Measurements from ENCODE around the gene ANKUB1. TPM values are rescaled to one million over a fixed set of nuclear protein-coding genes. Genes with fewer than 3 reads are reported as not detected.

Gene ANKUB1
- total and polyA plus RNA-seq, 10 of the 15 experiments (the other 5 are each of a cell fraction or from before 2014, with no cell fraction given): 0.08 TPM; not detected in 9

DNA sequence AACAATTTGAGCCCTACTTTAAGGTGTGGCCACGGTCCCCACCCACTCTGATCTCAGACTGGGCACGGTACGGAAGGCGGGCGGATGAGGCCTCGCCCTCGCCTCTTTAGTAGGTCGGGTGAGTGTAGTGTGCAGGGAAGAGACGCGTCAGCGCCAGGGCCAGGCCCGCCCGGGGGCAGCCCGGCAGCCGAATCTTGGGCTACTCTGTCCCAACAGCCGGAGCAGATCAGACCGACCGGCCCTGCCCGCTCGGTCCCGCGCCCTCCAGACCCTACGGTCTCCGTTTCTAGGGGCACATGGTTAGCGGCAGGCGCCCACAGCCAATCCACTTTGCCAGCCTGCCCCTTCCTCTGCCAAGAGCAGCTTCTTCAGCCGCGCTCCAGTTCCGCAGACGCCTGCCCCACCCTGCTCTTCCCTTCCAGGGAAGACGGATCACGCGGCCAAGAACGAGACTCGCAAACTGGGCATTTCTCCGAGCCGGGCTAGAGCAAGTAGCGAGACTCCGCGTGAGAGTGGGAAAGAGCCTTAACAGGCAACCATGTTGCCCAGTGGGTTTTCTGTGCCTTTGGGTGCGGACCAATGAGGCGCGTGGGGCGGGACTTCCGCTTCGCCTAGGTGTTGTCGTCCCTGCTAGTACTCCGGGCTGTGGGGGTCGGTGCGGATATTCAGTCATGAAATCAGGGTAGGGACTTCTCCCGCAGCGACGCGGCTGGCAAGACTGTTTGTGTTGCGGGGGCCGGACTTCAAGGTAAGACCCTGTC lies 20.4 kb upstream of the ANKUB1 start, which contains the start of gene RNF13:
RNF13 (plus strand) TSS at position 610 of the 761 bp plus-strand sequence. CDS start 32,812 bp downstream, outside the sequence.
- peak; percentile 88 for FAIRE-seq
- H3K4me3 ChIP-seq: peak within 1 kb of the TSS; percentile 80
- SMC1A ChIA-PET (ENCODE audit: uncharacterized antibody, unreplicated experiment): interaction anchor here (0.6 to 2.1 kb wide), 3 partner anchors 37 to 67 kb away, joined by 3 to 6 read pairs (median 4); no protein-coding TSS in a partner anchor
- TF ChIP-seq MXI1 (IDR thresholded peaks at IDR 0.05; ENCODE audit: low read depth, low read length) (peak; percentile 73), NR2F1 (conservative IDR thresholded peaks at IDR 0.05) (no peak; the same call in 1 of the 2 replicates), ZNF217 (IDR thresholded peaks at IDR 0.05) (no peak), CHD2 (IDR thresholded peaks at IDR 0.05; ENCODE audit: borderline replicate concordance, low read depth, low read length) (peak; percentile 96), ZNF207 (IDR thresholded peaks at IDR 0.05; ENCODE audit: borderline replicate concordance) (peak; percentile 49; the same call in 1 of the 2 replicates), PRDM15 (CRISPR knock-in tag; IDR thresholded peaks at IDR 0.05) (no peak), TAF1 (IDR thresholded peaks at IDR 0.05; ENCODE audit: borderline replicate concordance, low read depth, low read length) (peak; percentile 73; the same call in 1 of the 2 replicates), POLR2AphosphoS5 (IDR thresholded peaks at IDR 0.05; ENCODE audit: low read length) (peak; percentile 66), SPI1 (IDR thresholded peaks at IDR 0.05; ENCODE audit: borderline replicate concordance, insufficient read depth, low read depth, low read length) (peak; percentile 45; the same call in 1 of the 2 replicates), ZNF274 (IDR thresholded peaks at IDR 0.05; ENCODE audit: insufficient read depth, insufficient read length) (no peak), ZNF687 (IDR thresholded peaks at IDR 0.05) (peak; percentile 69), EGR1 (IDR thresholded peaks at IDR 0.05; ENCODE audit: borderline replicate concordance in 1 of 2, low read depth in 2 of 2, low read length in 2 of 2) (0 out of 3 replicates have a peak, but pooled peaks of 1 of the 2 experiments have one; percentile 10), RBBP5 (conservative IDR thresholded peaks at IDR 0.05) (no peak), GABPA (IDR thresholded peaks at IDR 0.05; ENCODE audit: low read depth) (peak; percentile 88), LARP7 (IDR thresholded peaks at IDR 0.05) (0 out of 2 replicates have a peak, but pooled peaks have one; percentile 25)

More for the DNA sequence above, 20.4 kb upstream of the ANKUB1 start, which contains the start of gene RNF13:
- H3K79me2 ChIP-seq (ENCODE audit: control insufficient read depth, insufficient read depth, low read length): peaks cover 50% of the 10 kb centered on the region
- peak within 1 kb of the TSS; percentile 93 for H3K27ac ChIP-seq (ENCODE audit: control insufficient read depth, insufficient read depth)
- intact Hi-C loops (cut with micrococcal nuclease; ENCODE audit: unreplicated experiment) (loop anchor here (2.0 to 5.0 kb wide), 2 partner anchors 60 to 155 kb away; partner anchors contain the start of genes COMMD2 and WWTR1), in situ Hi-C loops (cut with MboI) (no loop called here)
- ATAC-seq (peak; percentile 94), DNase-seq (ENCODE audit: low read depth, low spot score) (peak; percentile 87)
- TSS peak; percentile 86 for BruUV-seq (replicated peaks)
- ChIA-PET RAD21 (ENCODE audit: unreplicated experiment) (interaction anchor here (0.9 to 1.1 kb wide), 2 partner anchors 204 to 244 kb away, joined by 3 to 4 read pairs; no protein-coding TSS in a partner anchor), POLR2A (interaction anchor here (0.7 to 1.8 kb wide), 3 partner anchors 28 to 60 kb away, joined by 3 to 6 read pairs (median 4); partner anchors contain the start of gene COMMD2), CTCF (interaction anchor here (1.0 kb wide), 1 partner anchor 244 kb away, joined by 3 read pairs; no protein-coding TSS in a partner anchor)
- WGBS (ENCODE audit: insufficient coverage, insufficient replicate concordance, low lambda C conversion rate, missing lambda C conversion rate): 1% methylated on average over 56 of the region's 56 CpGs
- peak within 1 kb of the TSS; percentile 99 for H2AFZ ChIP-seq (ENCODE audit: control insufficient read depth, low read depth, low read length)
- H3K4me1 ChIP-seq (ENCODE audit: control insufficient read depth, insufficient read depth, low read length): no peaks in the 10 kb centered on the region
- peak within 1 kb of the TSS; percentile 88 for H3K4me2 ChIP-seq (ENCODE audit: control insufficient read depth, insufficient read depth)
- H3K9ac ChIP-seq (ENCODE audit: control insufficient read depth, insufficient read depth, low read length): peak within 1 kb of the TSS; percentile 89
- H4K20me1 ChIP-seq (ENCODE audit: control insufficient read depth, insufficient read depth): no peaks in the 10 kb centered on the region
- no peaks in the 10 kb centered on the region; the same call in 2 of the 3 replicates for H3K9me3 ChIP-seq (replicated peaks; ENCODE audit: control insufficient read depth, insufficient read depth, low read length)
- no peaks in the 10 kb centered on the region for H3K36me3 ChIP-seq (ENCODE audit: control insufficient read depth in 2 of 2, insufficient read depth in 2 of 2, low read length in 1 of 2)
- H3K27me3 ChIP-seq (replicated peaks in 1 of 2; ENCODE audit: control insufficient read depth in 2 of 2, insufficient read depth in 2 of 2, low read length in 1 of 2): no peaks in the 10 kb centered on the region

Data from GM12878 (cell line).